ENCODE measurements around the gene OCA2. TPM values are rescaled to one million over a fixed set of nuclear protein-coding genes. Genes with fewer than 3 reads are reported as not detected.

OCA2 gene
- total and polyA plus RNA-seq, 10 donors: 0.39 to 3.0 (median 1.0) TPM

DNA sequence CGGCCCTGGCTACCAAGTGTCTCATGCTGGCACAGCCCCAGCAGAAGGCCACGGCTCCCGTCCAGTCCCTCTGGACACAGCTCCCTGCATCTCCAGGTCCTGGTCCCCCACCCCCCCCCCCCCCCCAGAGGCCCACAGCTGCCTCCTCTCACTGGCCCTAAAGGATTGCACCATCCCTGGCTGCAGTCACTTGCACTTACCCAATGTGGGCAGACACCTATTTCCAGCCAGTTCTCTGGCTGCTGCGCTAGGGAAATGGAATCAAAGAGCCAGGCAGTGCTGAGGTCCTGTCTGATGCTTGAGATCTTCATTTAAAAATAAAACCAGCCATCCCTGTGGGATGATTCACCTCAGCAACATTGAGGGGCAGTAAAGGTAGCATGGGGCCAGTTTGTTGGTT is 346.4 kb downstream of the OCA2 start:
- no peak for DNase-seq
- intact Hi-C loops (cut with DNase I; ENCODE audit: low total_unique reads): no loop called here
- Histone ChIP-seq H3K4me3 (no peak overlapping the region), H3K36me3 (no peaks in the 10 kb centered on the region), H3K27ac (no peak overlapping the region), H3K4me1 (no peaks in the 10 kb centered on the region), H3K9me3 (peaks cover 0 to 9% (median 0%) of the 10 kb centered on the region in 8 donors), H3K27me3 (replicated peaks in 1 of 7) (no peaks in the 10 kb centered on the region)
- TF ChIP-seq, protein P1, sequence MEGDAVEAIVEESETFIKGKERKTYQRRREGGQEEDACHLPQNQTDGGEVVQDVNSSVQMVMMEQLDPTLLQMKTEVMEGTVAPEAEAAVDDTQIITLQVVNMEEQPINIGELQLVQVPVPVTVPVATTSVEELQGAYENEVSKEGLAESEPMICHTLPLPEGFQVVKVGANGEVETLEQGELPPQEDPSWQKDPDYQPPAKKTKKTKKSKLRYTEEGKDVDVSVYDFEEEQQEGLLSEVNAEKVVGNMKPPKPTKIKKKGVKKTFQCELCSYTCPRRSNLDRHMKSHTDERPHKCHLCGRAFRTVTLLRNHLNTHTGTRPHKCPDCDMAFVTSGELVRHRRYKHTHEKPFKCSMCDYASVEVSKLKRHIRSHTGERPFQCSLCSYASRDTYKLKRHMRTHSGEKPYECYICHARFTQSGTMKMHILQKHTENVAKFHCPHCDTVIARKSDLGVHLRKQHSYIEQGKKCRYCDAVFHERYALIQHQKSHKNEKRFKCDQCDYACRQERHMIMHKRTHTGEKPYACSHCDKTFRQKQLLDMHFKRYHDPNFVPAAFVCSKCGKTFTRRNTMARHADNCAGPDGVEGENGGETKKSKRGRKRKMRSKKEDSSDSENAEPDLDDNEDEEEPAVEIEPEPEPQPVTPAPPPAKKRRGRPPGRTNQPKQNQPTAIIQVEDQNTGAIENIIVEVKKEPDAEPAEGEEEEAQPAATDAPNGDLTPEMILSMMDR (IDR thresholded peaks at IDR 0.05 in 8 of 11, conservative IDR thresholded peaks at IDR 0.05 in 3 of 11): no peak
- TF ChIP-seq POLR2AphosphoS5 (IDR thresholded peaks at IDR 0.05): no peak
- TF ChIP-seq POLR2A (IDR thresholded peaks at IDR 0.05): no peak
- 59 to 81% (median 77%) methylated on average over 3 to 4 of the region's 4 CpGs for WGBS, 5 donors

DNA sequence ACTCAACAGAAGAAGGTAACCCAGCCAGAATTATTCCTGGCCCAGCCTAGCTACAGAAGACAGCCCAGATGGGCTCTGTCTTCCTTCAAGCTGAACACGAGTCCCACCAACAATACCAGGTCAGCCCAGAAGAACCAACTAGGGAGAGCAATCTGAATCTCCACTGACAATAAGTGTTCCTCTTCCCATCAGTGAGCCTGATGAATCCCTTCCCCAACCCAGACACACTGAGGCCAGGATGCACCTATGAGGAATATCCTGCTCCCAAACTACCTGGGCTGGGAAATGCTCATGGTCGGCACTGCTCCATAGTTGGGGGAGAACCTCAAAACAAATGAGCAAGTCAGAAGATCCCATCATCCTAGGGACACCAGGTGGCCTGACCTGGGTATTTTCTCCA is 351.1 kb downstream of the OCA2 start:
- WGBS, 5 donors: 87 to 94% (median 91%) methylated on average over 2 of the region's 2 CpGs

DNA sequence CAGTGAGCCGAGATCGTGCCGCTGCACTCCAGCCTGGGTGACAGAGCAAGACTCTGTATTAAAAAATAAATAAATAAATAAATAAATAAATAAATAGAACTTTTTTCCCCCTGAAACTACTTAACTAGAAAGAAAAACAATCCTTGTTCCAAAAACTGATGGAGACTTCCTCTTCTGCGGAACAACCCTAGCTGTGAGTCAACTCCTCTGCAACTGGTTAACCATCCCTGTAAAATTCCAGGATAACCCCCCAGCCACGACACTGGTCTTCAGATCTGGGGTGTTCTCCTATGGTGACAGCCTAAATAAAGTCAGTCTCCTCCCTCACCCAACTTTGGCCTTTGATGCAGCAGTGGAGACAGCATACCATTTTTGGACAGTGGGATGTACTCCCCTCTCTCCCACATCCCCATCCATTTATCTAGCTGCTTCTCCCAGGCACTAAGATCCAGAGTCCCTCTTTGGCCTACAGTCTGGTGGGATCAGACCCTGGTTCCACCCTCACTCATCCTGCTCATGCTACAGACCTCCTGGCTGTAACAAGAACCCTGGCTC is 352.6 kb downstream of the OCA2 start:
- no peak for DNase-seq
- intact Hi-C loops (cut with DNase I; ENCODE audit: low total_unique reads): no loop called here

More for the DNA sequence above, 351.1 kb downstream of the OCA2 start:
- H3K4me1 ChIP-seq: no peaks in the 10 kb centered on the region
- H3K9me3 ChIP-seq: peaks cover 0 to 18% (median 0%) of the 10 kb centered on the region in 8 donors
- no peaks in the 10 kb centered on the region for H3K27me3 ChIP-seq (replicated peaks in 1 of 7)
- no peak overlapping the region for H3K4me3 ChIP-seq
- no peak for DNase-seq
- TF ChIP-seq, protein P1 (IDR thresholded peaks at IDR 0.05 in 8 of 11, conservative IDR thresholded peaks at IDR 0.05 in 3 of 11): no peak
- TF ChIP-seq POLR2A (IDR thresholded peaks at IDR 0.05): no peak
- no peak for TF ChIP-seq POLR2AphosphoS5 (IDR thresholded peaks at IDR 0.05)
- no peak overlapping the region for H3K27ac ChIP-seq
- intact Hi-C loops (cut with DNase I; ENCODE audit: low total_unique reads): no loop called here
- no peaks in the 10 kb centered on the region for H3K36me3 ChIP-seq

DNA sequence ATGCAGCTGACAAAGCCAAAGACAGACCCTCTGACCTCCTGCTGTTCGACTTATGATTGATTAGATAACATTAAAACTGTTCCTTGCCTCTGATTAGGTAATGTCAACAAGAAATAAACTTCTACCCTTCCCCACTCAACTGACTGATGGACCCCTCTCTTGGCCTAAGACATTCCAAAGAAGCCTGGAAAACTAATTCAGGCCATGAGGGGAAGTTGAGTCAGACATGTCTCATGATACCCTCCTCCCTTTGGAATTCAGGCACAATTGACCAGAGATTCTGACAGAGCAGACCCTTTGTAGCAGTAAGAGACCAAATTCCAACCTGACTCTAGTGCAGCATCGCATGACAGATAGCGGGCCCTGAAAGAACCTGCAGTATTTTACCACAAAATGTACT is 354.5 kb downstream of the OCA2 start:
- H3K27ac ChIP-seq: no peak overlapping the region
- intact Hi-C loops (cut with DNase I; ENCODE audit: low total_unique reads): no loop called here
- H3K4me1 ChIP-seq: no peaks in the 10 kb centered on the region
- no peaks in the 10 kb centered on the region for H3K27me3 ChIP-seq (replicated peaks in 1 of 7)
- peaks cover 0 to 30% (median 0%) of the 10 kb centered on the region in 8 donors for H3K9me3 ChIP-seq
- H3K4me3 ChIP-seq: no peak overlapping the region
- no peak for TF ChIP-seq POLR2A (IDR thresholded peaks at IDR 0.05)
- TF ChIP-seq POLR2AphosphoS5 (IDR thresholded peaks at IDR 0.05): no peak
- TF ChIP-seq, protein P1 (IDR thresholded peaks at IDR 0.05 in 8 of 11, conservative IDR thresholded peaks at IDR 0.05 in 3 of 11): no peak
- no peak for DNase-seq
- no peaks in the 10 kb centered on the region for H3K36me3 ChIP-seq
- 78 to 86% (median 83%) methylated on average over 3 of the region's 3 CpGs for WGBS, 5 donors

More for the DNA sequence above, 352.6 kb downstream of the OCA2 start:
- H3K9me3 ChIP-seq: peaks cover 0 to 23% (median 0%) of the 10 kb centered on the region in 8 donors
- TF ChIP-seq POLR2AphosphoS5 (IDR thresholded peaks at IDR 0.05): no peak
- TF ChIP-seq POLR2A (IDR thresholded peaks at IDR 0.05): no peak
- TF ChIP-seq, protein P1 (IDR thresholded peaks at IDR 0.05 in 8 of 11, conservative IDR thresholded peaks at IDR 0.05 in 3 of 11): no peak
- H3K27ac ChIP-seq: no peak overlapping the region
- H3K36me3 ChIP-seq: no peaks in the 10 kb centered on the region
- 75 to 92% (median 88%) methylated on average over 5 of the region's 5 CpGs for WGBS, 5 donors
- no peak overlapping the region for H3K4me3 ChIP-seq
- no peaks in the 10 kb centered on the region for H3K27me3 ChIP-seq (replicated peaks in 1 of 7)
- H3K4me1 ChIP-seq: no peaks in the 10 kb centered on the region
